M059J (cell line): Measurements from ENCODE around the gene HHAT. TPM values are rescaled to one million over a fixed set of nuclear protein-coding genes. Genes with fewer than 3 reads are reported as not detected.

Experiments used
- DNase-seq: peaks from one replicate; pipeline ENCODE4 v3.0.0-alpha.2; 2012; ENCODE audit warnings: low read depth
- total RNA-seq: library from RNA; depleted of rRNA; stranded (reverse); fragments of >200 nt; shearing (Covaris generic); gene quantifications from 2 replicates; pipeline ENCODE4 v1.2.3, GENCODE V29; 2014

The HHAT gene
- total RNA-seq, 1 experiment from 2014 or later, result 5.2 TPM

DNA sequence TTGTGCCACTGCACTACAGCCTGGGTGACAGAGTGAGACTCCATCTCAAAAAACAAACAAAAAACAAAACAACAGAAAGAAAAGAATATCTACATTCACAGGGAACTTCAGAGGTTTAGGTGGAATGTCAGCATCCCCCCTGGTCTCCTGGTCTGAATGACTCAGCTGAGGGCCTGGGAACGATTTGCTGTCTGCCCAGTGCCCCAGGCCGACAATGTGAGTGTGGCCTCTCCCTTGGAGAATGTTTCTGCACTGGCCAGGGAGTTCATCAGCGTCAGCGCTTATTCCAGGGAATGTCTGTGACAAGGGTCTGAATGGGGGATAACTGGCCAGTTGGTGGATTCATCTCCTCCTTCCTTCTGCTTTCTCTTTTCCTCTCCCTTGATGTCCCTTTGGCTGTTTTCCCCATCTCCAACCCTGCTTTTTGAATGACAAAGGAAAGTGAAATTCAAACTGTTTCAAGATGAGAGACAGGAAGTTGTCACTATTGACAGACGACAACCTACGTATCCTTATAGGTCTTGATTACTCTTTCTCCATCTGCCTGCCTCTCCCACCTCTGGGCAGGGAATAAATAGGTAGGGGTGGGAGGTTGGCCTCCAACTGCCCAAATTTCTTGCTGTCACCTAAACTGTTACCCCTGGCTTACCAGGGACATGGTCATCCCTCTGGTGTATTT lies 213.1 kb downstream of the HHAT start:
- peak; percentile 86 for DNase-seq

- DNase-seq, result no peak
These were observed 223.2 kb downstream of the HHAT start for GRCh38 chr1:210551899-210552298.

- no peak for DNase-seq
These were observed 225.0 kb downstream of the HHAT start for GRCh38 chr1:210553711-210554110.

DNA sequence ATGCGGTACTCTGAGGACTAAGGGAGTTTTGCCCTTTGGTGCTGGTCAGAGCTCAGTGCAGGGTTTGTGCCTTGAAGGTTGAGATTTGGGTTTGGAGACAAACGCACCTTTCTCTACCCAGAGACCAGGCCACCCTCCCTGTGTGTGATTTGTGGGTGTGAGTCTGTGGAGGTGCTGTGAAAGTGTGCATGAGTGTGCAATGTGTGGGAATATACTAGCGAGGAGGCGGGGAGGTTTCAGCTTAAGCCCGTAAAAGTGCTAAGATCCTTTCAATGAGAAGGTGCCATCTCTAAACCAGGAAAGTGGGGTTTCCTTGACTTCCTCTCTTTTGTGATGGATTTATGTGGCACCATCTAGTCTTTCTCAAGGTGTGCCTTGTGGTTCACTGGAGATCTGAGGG lies 225.7 kb downstream of the HHAT start:
- no peak for DNase-seq

- DNase-seq, result no peak
These were observed 227.8 kb downstream of the HHAT start for GRCh38 chr1:210556475-210556874.

GRCh38 chr1:210557426-210558077 lies 228.8 kb downstream of the HHAT start:
- DNase-seq, result no peak

GRCh38 chr1:210558302-210558701 lies 229.6 kb downstream of the HHAT start:
- DNase-seq, result peak; percentile 30

DNA sequence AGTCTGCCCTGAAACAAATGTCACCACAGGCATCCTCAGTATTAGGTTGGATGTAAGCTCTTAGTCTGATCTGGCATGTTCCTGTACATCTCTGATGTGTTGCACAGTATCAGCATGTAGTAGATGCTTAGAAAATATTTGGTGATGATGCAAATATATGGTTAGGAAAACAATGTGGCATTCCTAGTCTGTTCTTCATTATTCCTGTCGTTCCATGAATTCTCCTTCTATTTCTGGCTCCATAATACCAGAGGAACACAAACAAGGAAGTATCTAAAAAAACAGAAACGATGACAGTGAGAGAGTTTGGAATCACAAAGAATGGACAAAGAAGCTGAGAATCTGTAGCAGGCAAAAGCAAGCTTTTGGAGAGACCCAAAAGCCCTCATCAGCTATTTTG lies 236.6 kb downstream of the HHAT start:
- DNase-seq, result no peak

GRCh38 chr1:210568631-210569030 lies 239.9 kb downstream of the HHAT start:
- peak; percentile 34 for DNase-seq

DNA sequence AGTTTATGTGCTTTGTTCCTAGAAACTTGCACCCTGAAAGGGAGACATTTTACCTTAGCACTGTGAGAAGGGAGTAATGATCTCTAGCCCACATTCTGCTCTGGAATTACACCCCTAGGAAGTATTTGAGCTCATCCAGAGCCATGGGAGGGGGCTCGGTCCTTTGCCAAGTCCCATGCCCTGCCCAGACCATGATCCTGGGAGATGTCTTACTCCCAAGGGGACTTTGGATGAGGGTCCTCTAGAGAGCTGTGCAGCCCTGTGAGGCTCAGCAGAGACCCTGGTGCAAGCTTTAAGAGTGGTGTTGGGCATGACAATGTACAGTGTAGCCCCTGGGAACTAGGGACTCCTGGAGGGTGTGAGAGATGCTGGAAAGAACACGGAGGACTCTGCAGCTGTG lies 241.4 kb downstream of the HHAT start:
- DNase-seq, result no peak

DNA sequence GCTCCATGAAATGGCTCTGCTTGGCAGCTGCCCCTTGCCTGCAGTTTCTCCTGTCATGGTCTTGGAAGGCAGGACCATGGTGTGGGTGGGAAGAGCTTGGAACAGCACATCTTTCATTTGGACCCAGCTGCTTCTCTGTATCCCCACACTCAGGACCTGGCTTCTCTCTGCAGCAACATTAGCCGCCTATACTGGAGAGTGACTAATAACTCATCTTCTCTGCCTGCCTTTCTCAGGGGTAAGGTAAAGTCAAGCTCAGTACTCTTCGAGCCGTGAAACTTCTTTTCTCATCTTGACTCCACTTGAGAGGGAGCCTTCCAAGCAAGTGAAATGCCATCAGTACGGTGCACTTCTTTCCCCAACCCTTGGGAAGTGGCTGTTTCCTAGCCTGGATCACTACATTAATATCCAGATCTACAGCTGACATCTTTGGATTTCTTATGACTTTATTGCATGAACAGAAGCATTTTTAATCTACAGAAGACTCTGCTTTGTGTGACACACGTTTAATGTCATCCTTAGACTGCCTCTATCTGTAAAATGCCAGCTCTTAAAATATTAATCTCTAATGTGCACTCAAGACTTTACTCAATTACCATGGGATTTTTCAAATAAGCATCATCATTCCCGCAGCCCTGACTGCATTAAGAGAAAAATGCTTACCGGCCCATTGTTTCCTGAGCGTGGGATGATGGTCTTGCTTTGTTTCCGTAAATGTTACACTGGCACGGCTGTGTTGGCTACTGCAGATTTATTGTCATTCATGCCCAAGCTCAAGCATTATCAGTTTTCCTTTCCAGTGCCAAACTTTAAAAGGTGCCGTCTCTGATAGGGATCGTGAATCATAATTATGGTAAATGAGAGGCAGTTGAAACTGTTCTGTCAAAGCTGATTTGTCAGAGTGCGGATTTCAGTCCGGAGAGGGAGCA lies 242.9 kb downstream of the HHAT start:
- DNase-seq, result no peak

DNA sequence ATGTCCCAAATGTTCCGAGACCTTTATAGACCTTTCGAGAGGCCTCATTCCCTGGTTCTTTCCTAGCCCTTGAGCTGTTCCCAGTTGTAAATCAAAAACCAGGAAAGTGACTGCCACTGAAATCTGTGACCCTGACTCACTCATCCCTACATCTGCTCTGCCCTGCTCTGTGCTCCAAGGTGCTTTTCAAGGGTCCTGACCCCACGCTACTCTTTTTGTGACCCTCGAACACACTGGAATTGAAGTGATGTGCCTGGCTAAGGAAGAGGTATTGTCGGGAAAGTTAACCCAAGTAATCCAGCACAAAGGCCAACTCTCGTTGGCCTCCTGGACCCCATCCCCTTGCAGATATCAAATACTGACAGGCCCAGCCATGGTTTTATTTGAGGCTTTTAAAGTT lies 244.4 kb downstream of the HHAT start:
- DNase-seq, result no peak

- no peak for DNase-seq
These were observed 253.7 kb downstream of the HHAT start for GRCh38 chr1:210582205-210582970.

DNA sequence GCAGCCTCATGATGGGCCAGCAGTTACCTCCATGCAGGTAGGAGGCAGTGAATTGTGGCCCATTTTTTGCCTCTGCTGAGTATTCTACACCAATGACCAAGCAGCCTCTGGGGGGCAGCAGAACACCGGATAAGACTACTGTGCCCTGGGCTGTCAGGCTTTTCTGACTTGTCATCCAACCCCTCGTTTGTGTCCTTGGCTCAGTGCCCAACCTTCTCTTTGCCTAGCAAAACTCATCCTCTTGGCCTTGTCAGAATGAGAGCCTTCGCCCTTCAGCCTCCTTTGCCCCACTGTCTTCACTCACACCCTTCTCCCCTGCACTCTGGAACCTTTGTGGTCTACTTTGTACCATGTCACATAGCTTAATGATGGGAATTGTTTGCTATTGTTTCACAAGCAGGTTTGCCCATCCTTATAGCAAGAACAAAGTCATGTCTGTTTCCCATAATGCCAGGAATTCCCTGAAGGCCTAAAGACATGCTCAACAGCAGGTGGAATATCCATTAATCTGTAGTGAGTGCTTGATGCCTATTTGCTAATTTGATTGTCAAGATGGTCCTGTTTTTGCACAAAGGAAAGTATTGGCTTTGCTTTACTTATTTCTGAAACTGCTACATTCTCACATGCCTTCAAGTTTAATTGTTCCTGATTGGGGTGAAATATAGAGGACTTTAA lies 255.9 kb downstream of the HHAT start:
- DNase-seq, result peak; percentile 91

DNA sequence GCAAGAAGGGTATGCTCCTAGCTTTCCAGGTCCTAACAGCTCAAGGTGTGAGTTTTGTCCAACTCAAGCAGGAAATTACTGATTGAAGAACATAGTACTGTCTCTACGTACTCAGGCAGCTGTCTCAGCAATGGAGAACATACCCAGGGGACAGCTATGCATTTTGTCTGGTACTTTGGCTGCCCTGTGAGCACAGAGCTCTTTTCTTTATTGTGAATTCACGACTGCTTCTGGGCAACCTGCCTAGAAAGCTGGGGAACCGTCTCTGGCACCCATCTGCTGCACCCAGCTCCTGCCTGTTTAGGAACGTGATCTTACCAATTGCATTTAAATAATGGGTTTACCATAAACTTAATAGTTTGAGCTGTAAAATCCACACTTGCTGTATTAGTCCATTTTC lies 258.1 kb downstream of the HHAT start:
- DNase-seq, result no peak

GRCh38 chr1:210587566-210587965 lies 258.9 kb downstream of the HHAT start:
- peak; percentile 60 for DNase-seq

DNA sequence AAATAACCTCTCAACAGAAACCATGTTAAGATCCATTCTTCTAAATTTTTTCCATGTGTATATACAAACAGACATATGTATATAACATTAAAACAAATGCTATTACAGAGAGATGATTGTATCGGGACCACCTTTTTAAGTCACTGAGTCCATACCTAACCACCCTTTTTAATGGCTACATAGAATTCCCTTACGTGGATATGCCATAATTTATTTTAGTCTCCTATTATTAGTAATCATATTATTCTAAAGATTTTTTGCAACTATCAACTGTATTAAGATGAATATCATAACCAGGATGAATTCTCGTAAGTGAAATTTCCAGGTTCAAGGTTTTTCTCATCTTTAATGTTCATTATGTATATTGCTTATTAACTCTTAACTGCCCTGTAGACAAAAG lies 259.7 kb downstream of the HHAT start:
- no peak for DNase-seq

DNA sequence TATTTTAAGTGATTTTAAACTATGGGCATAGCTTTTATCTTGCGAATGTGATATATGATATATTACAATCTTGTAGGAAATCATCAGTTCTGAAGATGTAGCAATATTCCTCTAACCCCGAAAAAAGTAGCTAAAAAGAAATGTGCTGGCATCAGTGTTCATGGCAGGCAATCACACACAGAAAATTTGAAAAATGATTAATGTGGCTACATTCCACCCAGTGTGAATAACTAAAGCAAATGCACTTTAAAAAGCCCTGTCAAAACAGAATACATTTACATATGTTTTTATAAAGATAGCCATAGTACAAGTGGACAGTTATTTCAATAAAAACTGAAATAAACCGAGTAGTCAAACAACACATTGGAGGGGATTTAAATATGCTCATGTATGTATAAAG lies 260.2 kb downstream of the HHAT start:
- no peak for DNase-seq

DNA sequence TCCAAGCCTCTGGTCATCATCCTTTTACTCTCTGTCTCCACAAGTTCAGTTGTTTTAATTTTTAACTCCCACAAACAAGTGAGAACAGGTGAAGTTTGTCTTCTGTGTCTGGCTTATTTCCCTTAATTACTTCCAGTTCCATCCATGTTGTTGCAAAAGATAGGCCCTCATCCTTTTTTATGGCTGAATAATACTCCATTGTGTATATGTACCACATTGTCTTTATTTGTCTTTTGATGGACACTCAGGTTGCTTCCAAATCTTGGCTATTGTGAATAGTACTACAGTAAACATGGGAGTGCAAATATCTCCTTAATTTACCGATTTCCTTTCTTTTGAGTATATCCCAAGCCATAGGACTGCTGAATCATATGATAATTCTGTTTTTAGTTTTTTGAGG lies 262.5 kb downstream of the HHAT start:
- no peak for DNase-seq

DNA sequence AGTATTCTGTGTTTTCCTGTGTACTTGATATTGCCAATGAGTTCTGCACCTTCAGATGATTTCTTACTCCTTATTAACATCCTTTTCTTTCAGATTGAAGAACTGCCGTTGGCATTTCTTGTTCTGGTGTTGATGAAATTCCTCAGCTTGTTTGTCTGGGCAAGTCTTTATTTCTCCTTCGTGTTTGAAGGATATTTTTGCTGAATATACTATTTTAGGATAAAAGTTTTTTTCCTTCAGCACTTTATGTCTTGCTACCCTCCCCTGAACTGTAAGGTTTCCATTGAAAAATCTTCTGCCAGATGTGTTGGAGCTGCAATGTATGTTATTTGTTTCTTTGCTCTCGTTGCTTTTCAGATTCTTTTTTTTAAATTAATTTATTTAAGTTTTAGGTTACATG lies 265.9 kb downstream of the HHAT start:
- DNase-seq, result no peak

DNA sequence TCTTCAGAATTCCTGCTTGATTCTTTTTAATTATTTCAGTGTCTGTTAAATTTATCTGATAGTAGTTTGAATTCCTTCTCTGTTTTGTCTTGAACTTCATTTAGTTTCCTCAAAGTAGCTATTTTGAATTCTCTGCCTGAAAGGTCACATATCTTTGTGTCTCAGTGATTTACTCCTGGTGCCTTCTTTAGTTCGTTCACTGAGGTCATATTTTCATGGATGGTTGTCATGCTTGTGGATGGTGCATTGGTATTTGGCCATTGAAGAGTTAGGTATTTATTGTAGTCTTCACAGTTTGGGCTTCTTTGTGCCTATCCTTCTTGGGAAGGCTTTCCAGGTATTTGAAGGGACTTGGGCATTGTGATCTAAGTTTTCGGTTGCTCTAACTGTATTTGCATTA lies 267.9 kb downstream of the HHAT start:
- DNase-seq, result no peak
